ENCODE data around the gene DMAC2L. TPM values are rescaled to one million over a fixed set of nuclear protein-coding genes. Genes with fewer than 3 reads are reported as not detected.

DMAC2L gene
- total RNA-seq, 1 experiment from 2014 or later: 14.0 TPM

- TF ChIP-seq ZNF232 (CRISPR knock-in tag; IDR thresholded peaks at IDR 0.05): no peak
- no peak for TF ChIP-seq AR (CRISPR knock-in tag; IDR thresholded peaks at IDR 0.05)
- no peak for TF ChIP-seq ZNF281 (CRISPR knock-in tag; IDR thresholded peaks at IDR 0.05)
- no peak for TF ChIP-seq ZNF532 (CRISPR knock-in tag; IDR thresholded peaks at IDR 0.05; ENCODE audit: borderline replicate concordance)
- no peak for TF ChIP-seq ARID4B (CRISPR knock-in tag; IDR thresholded peaks at IDR 0.05; ENCODE audit: borderline replicate concordance)
- TF ChIP-seq FOXJ3 (CRISPR knock-in tag; IDR thresholded peaks at IDR 0.05; ENCODE audit: borderline replicate concordance): no peak
- no peak for TF ChIP-seq ETV6 (CRISPR knock-in tag; IDR thresholded peaks at IDR 0.05)
Observed at GRCh38 chr14:50335989-50336824, 24.1 kb downstream of the DMAC2L start (continued).

- TF ChIP-seq NFE2L1 (CRISPR knock-in tag; IDR thresholded peaks at IDR 0.05) (no peak), ZNF219 (CRISPR knock-in tag; IDR thresholded peaks at IDR 0.05; ENCODE audit: borderline replicate concordance) (no peak), ZSCAN18 (CRISPR knock-in tag; IDR thresholded peaks at IDR 0.05) (no peak), ATF2 (CRISPR knock-in tag; IDR thresholded peaks at IDR 0.05; ENCODE audit: borderline replicate concordance, low read depth) (no peak)
- Mint-ChIP-seq H3K9me3 (no peaks in the 10 kb centered on the region), H3K4me1 (peaks cover 27% of the 10 kb centered on the region), H3K4me3 (no peak overlapping the region), H3K36me3 (no peaks in the 10 kb centered on the region), H3K27ac (no peak overlapping the region), H3K27me3 (ENCODE audit: low read depth) (no peaks in the 10 kb centered on the region)
- CTCF ChIA-PET: interaction anchor here (4.0 kb wide), 1 partner anchor 18 kb away, joined by 24 read pairs; no protein-coding TSS in a partner anchor
- no peak for DNase-seq (ENCODE audit: low spot score)
- ATAC-seq: no peak
- POLR2A ChIA-PET: no interaction called here
Observed at GRCh38 chr14:50338587-50338986, 26.5 kb downstream of the DMAC2L start.
